Stimulated activated CD8-positive, alpha-beta memory T cell treated with anti-CD3 and anti-CD28 coated beads, Interleukin-15, amount 100 ng/mL, for 48 hours (primary cell): ENCODE data around the gene C1orf56.
A peak's percentile ranks its signal among the peaks of the same experiment; 100 is the strongest.

ENCODE experiments used
- DNase-seq, 2 donors: peaks; one replicate each; pipeline ENCODE4 v3.0.0-alpha.2; 2020; ENCODE audit warnings: low read depth in 2 of 2

The C1orf56 gene

GRCh38 chr1:151047591-151047924, at the start of gene C1orf56:
C1orf56 (plus strand) TSS chr1:151047751; CDS start chr1:151047848, 97 bp downstream.
- peak; percentile 52 to 55 for DNase-seq

GRCh38 chr1:150997949-150998348, 49.6 kb upstream of the C1orf56 start:
- no peak for DNase-seq

- DNase-seq, result peak in 1 of 2 donors; percentile 19
These were observed 48.4 kb upstream of the C1orf56 start for GRCh38 chr1:150999051-150999674.

- no peak for DNase-seq
These were observed 47.6 kb upstream of the C1orf56 start for GRCh38 chr1:150999926-151000325.

GRCh38 chr1:151000408-151000807, 47.1 kb upstream of the C1orf56 start:
- no peak for DNase-seq

- DNase-seq, result no peak
These were observed 45.9 kb upstream of the C1orf56 start for GRCh38 chr1:151001602-151002001.

GRCh38 chr1:151002051-151002450, 45.5 kb upstream of the C1orf56 start:
- DNase-seq, result no peak

- DNase-seq, result no peak
These were observed 44.9 kb upstream of the C1orf56 start for GRCh38 chr1:151002611-151003010.

GRCh38 chr1:151003180-151003579, 44.4 kb upstream of the C1orf56 start:
- no peak for DNase-seq

GRCh38 chr1:151005729-151006319, 41.7 kb upstream of the C1orf56 start:
- no peak for DNase-seq

GRCh38 chr1:151006327-151007052, 41.1 kb upstream of the C1orf56 start, which contains the start of gene MINDY1:
MINDY1 (minus strand) TSS chr1:151006902; CDS start chr1:151002617, 4,285 bp downstream.
- peak in 1 of 2 donors; percentile 23 for DNase-seq

GRCh38 chr1:151007853-151008243, 39.7 kb upstream of the C1orf56 start:
- no peak for DNase-seq

- DNase-seq, result peak; percentile 94 to 97
These were observed 39.0 kb upstream of the C1orf56 start, which contains the start of gene PRUNE1 for GRCh38 chr1:151008244-151009205. PRUNE1 (plus strand) TSS chr1:151008449; CDS start chr1:151008633, 184 bp downstream.

GRCh38 chr1:151009206-151009587, 38.4 kb upstream of the C1orf56 start:
- DNase-seq, result no peak

- DNase-seq, result no peak
These were observed 37.7 kb upstream of the C1orf56 start for GRCh38 chr1:151009674-151010345.

GRCh38 chr1:151010346-151010726, 37.2 kb upstream of the C1orf56 start:
- no peak for DNase-seq

GRCh38 chr1:151011154-151011850, 36.2 kb upstream of the C1orf56 start:
- no peak for DNase-seq

GRCh38 chr1:151012684-151013471, 34.7 kb upstream of the C1orf56 start:
- no peak for DNase-seq

- no peak for DNase-seq
These were observed 34.0 kb upstream of the C1orf56 start for GRCh38 chr1:151013518-151013917.
